Neuronal stem cell (in vitro differentiated cells): ENCODE results near the gene ST6GALNAC5.

Experiments used
- DNase-seq: peaks from one replicate; pipeline ENCODE4 v3.0.0-alpha.2; 2013; ENCODE audit warnings: low spot score
- H2AFZ ChIP-seq: one replicate; pipeline ENCODE4 v1.6.1; 2013; ENCODE audit warnings: mild to moderate bottlenecking, low read length, inconsistent platforms
- H2AK5ac ChIP-seq: 2 replicates; pipeline ENCODE4 v1.6.1; 2013; ENCODE audit warnings: low read depth, mild to moderate bottlenecking, inconsistent platforms, low read length, moderate library complexity, mixed read lengths
- H2BK120ac ChIP-seq: 2 replicates; pipeline ENCODE4 v1.6.1; 2013; ENCODE audit warnings: low read depth, mild to moderate bottlenecking, inconsistent platforms, low read length, moderate library complexity, mixed read lengths
- H2BK12ac ChIP-seq: one replicate; pipeline ENCODE4 v1.6.1; 2013; ENCODE audit warnings: low read length, inconsistent platforms
- H2BK15ac ChIP-seq: 2 replicates; pipeline ENCODE4 v1.6.1; 2013; ENCODE audit warnings: mild to moderate bottlenecking, low read length, inconsistent platforms, mixed read lengths
- H2BK5ac ChIP-seq: one replicate; pipeline ENCODE4 v1.6.1; 2013; ENCODE audit warnings: inconsistent platforms, mild to moderate bottlenecking, low read length, moderate library complexity
- H3K14ac ChIP-seq: one replicate; pipeline ENCODE4 v1.6.1; 2013; ENCODE audit warnings: low read length, inconsistent platforms
- H3K18ac ChIP-seq: 2 replicates; pipeline ENCODE4 v1.6.1; 2013; ENCODE audit warnings: low read length, inconsistent platforms
- H3K23ac ChIP-seq: 2 replicates; pipeline ENCODE4 v1.6.1; 2013; ENCODE audit warnings: low read depth, mild to moderate bottlenecking, mixed read lengths, low read length, inconsistent platforms; ENCODE audit not compliant: poor library complexity
- H3K27ac ChIP-seq: replicated peaks from 3 replicates; pipeline ENCODE4 v1.5.1; 2013; ENCODE audit warnings: low read length, inconsistent platforms
- H3K27me3 ChIP-seq, 3 experiments: 2 replicates each; pipeline ENCODE4 v1.6.1; 2013; ENCODE audit warnings: low read length in 3 of 3, mild to moderate bottlenecking in 2 of 3, inconsistent platforms in 1 of 3, low read depth in 1 of 3, mixed read lengths in 1 of 3, moderate library complexity in 1 of 3; ENCODE audit not compliant: control insufficient read depth in 3 of 3, insufficient read depth in 3 of 3
- H3K36me3 ChIP-seq, 2 donors: replicated peaks in 1 of 2; 2 replicates each; pipeline ENCODE4 v1.6.1; 2013; ENCODE audit warnings: low read length in 2 of 2; ENCODE audit not compliant: control insufficient read depth in 2 of 2, insufficient read depth in 2 of 2
- H3K4ac ChIP-seq: 2 replicates; pipeline ENCODE4 v1.6.1; 2013; ENCODE audit warnings: inconsistent platforms, mild to moderate bottlenecking, low read length, moderate library complexity
- H3K4me1 ChIP-seq, 2 donors: 1 replicate in 1 of 2; 2 replicates in 1 of 2; pipeline ENCODE4 v1.6.1; 2013; ENCODE audit warnings: low read length in 2 of 2, low read depth in 1 of 2; ENCODE audit not compliant: control insufficient read depth in 2 of 2, insufficient read depth in 1 of 2
- H3K4me2 ChIP-seq: one replicate; pipeline ENCODE4 v1.6.1; 2013; ENCODE audit warnings: mild to moderate bottlenecking, low read length, inconsistent platforms; ENCODE audit not compliant: insufficient read depth, poor library complexity, severe bottlenecking
- H3K4me3 ChIP-seq, 2 donors: 2 replicates each; pipeline ENCODE4 v1.5.1; 2013; ENCODE audit warnings: low read length in 2 of 2, mild to moderate bottlenecking in 2 of 2, inconsistent platforms in 1 of 2, moderate library complexity in 1 of 2
- H3K79me1 ChIP-seq: one replicate; pipeline ENCODE4 v1.6.1; 2013; ENCODE audit warnings: low read depth, mild to moderate bottlenecking, inconsistent platforms, low read length, moderate library complexity
- H3K9ac ChIP-seq: one replicate; pipeline ENCODE4 v1.6.1; 2013; ENCODE audit warnings: mild to moderate bottlenecking, low read depth, low read length, inconsistent platforms; ENCODE audit not compliant: poor library complexity
- H3K9me3 ChIP-seq, 2 donors: replicated peaks in 1 of 2; 2 replicates each; pipeline versions ENCODE3 to v1.6.1; 2013; ENCODE audit warnings: low read length in 2 of 2, mild to moderate bottlenecking in 2 of 2, inconsistent platforms in 1 of 2, low read depth in 1 of 2, mixed read lengths in 1 of 2, moderate library complexity in 1 of 2; ENCODE audit not compliant: control insufficient read depth in 2 of 2, insufficient read depth in 1 of 2
- H4K8ac ChIP-seq: one replicate; pipeline ENCODE4 v1.6.1; 2013; ENCODE audit warnings: low read depth, mild to moderate bottlenecking, inconsistent platforms, low read length, moderate library complexity
- H4K91ac ChIP-seq: one replicate; pipeline ENCODE4 v1.6.1; 2013; ENCODE audit warnings: low read length, low read depth, mild to moderate bottlenecking, inconsistent platforms; ENCODE audit not compliant: poor library complexity
- WGBS, 2 donors: extraction: QIAGEN DNeasy Blood & Tissue Kit; methylation state at CpG; one replicate each; pipeline ENCODE4 v1.1.7; 2013; ENCODE audit warnings: missing lambda C conversion rate in 2 of 2, mixed read lengths in 1 of 2; ENCODE audit not compliant: insufficient read length in 2 of 2, insufficient replicate concordance in 1 of 2; ENCODE audit errors: extremely low coverage in 2 of 2; 5-methylcytosine and 5-hydroxymethylcytosine counted together

The ST6GALNAC5 gene

GRCh38 chr1:76841460-76841859 lies 25.8 kb upstream of the ST6GALNAC5 start:
- Histone ChIP-seq H4K91ac (no peak overlapping the region), H2BK120ac (no peak overlapping the region), H3K27ac (no peak overlapping the region), H3K36me3 (no peaks in the 10 kb centered on the region), H3K14ac (no peak overlapping the region), H3K27me3 (no peaks in the 10 kb centered on the region), H2BK15ac (no peak overlapping the region), H2AFZ (peak overlapping the region; percentile 26), H2BK5ac (no peak overlapping the region), H3K79me1 (no peaks in the 10 kb centered on the region), H3K4ac (no peak overlapping the region), H2AK5ac (no peak overlapping the region), H3K9ac (no peak overlapping the region), H3K4me3 (no peak overlapping the region), H3K18ac (no peak overlapping the region), H2BK12ac (no peak overlapping the region), H3K4me1 (no peaks in the 10 kb centered on the region), H3K23ac (no peak overlapping the region), H3K9me3 (no peaks in the 10 kb centered on the region), H3K4me2 (no peak overlapping the region), H4K8ac (no peak overlapping the region)
- DNase-seq, result no peak
- WGBS, 2 donors, result no CpG with 5 or more reads among the region's 2 CpGs

- Histone ChIP-seq H4K8ac (no peak overlapping the region), H2BK15ac (no peak overlapping the region), H3K18ac (no peak overlapping the region), H3K4ac (no peak overlapping the region), H2AK5ac (no peak overlapping the region), H3K79me1 (no peaks in the 10 kb centered on the region), H2BK5ac (no peak overlapping the region), H3K4me1 (no peaks in the 10 kb centered on the region), H3K9ac (no peak overlapping the region), H3K36me3 (no peaks in the 10 kb centered on the region), H3K4me2 (no peak overlapping the region), H2BK120ac (no peak overlapping the region), H2BK12ac (no peak overlapping the region), H4K91ac (no peak overlapping the region), H3K27ac (no peak overlapping the region), H3K9me3 (peaks cover 0 to 5% of the 10 kb centered on the region in 2 donors), H3K14ac (no peak overlapping the region), H3K23ac (no peak overlapping the region), H3K4me3 (no peak overlapping the region), H2AFZ (peak overlapping the region; percentile 0), H3K27me3 (no peaks in the 10 kb centered on the region)
- no peak for DNase-seq
- WGBS, 2 donors, result no CpG with 5 or more reads among the region's 5 CpGs
These were observed 23.3 kb upstream of the ST6GALNAC5 start for GRCh38 chr1:76843821-76844464.

- peak overlapping the region; percentile 18 for H2AFZ ChIP-seq
- H2AK5ac ChIP-seq, result no peak overlapping the region
- H3K4me1 ChIP-seq, result peaks cover 3 to 5% of the 10 kb centered on the region in 2 donors
- H3K4me3 ChIP-seq, result no peak overlapping the region
- H2BK120ac ChIP-seq, result no peak overlapping the region
- H3K27ac ChIP-seq, result no peak overlapping the region
- no peak overlapping the region for H3K9ac ChIP-seq
- H2BK5ac ChIP-seq, result no peak overlapping the region
- no peaks in the 10 kb centered on the region for H3K9me3 ChIP-seq
- no peak overlapping the region for H4K91ac ChIP-seq
- no peaks in the 10 kb centered on the region for H3K79me1 ChIP-seq
- H3K4ac ChIP-seq, result no peak overlapping the region
- H3K14ac ChIP-seq, result no peak overlapping the region
- H4K8ac ChIP-seq, result no peak overlapping the region
- H2BK12ac ChIP-seq, result no peak overlapping the region
- no peak for DNase-seq
- H2BK15ac ChIP-seq, result no peak overlapping the region
- no peak overlapping the region for H3K23ac ChIP-seq
- H3K27me3 ChIP-seq, result no peaks in the 10 kb centered on the region
- H3K4me2 ChIP-seq, result no peak overlapping the region
- no peak overlapping the region for H3K18ac ChIP-seq
- no peaks in the 10 kb centered on the region for H3K36me3 ChIP-seq
- WGBS, 2 donors, result no CpG with 5 or more reads among the region's 3 CpGs
These were observed 13.0 kb upstream of the ST6GALNAC5 start for GRCh38 chr1:76854255-76854654.

- Histone ChIP-seq H2BK15ac (no peak overlapping the region), H3K27me3 (no peaks in the 10 kb centered on the region), H3K18ac (no peak overlapping the region), H2AFZ (no peak overlapping the region), H4K91ac (no peak overlapping the region), H3K79me1 (no peaks in the 10 kb centered on the region), H2BK12ac (no peak overlapping the region), H3K14ac (no peak overlapping the region), H3K36me3 (no peaks in the 10 kb centered on the region), H3K4me2 (no peak overlapping the region), H2AK5ac (no peak overlapping the region), H3K9me3 (no peaks in the 10 kb centered on the region), H3K9ac (no peak overlapping the region), H2BK120ac (no peak overlapping the region), H4K8ac (no peak overlapping the region), H3K27ac (no peak overlapping the region), H3K4me1 (peaks cover 3 to 5% of the 10 kb centered on the region in 2 donors), H2BK5ac (no peak overlapping the region), H3K4ac (no peak overlapping the region), H3K23ac (no peak overlapping the region), H3K4me3 (no peak overlapping the region)
- no peak for DNase-seq
- WGBS, 2 donors, result no CpG with 5 or more reads among the region's 5 CpGs
These were observed 11.2 kb upstream of the ST6GALNAC5 start for GRCh38 chr1:76856104-76856503.
